Fibroblast of lung (primary cell): ENCODE results near the gene NT5DC4. TPM values are rescaled to one million over a fixed set of nuclear protein-coding genes. Genes with fewer than 3 reads are reported as not detected.

Source experiments
- DNase-seq, 2 donors: peaks; one replicate each; pipeline versions ENCODE4 v3.0.0 to v3.0.0-alpha.2; 2010; ENCODE audit warnings: low read depth in 2 of 2
- H2AFZ ChIP-seq: 2 replicates; pipeline ENCODE4 v1.5.1; 2012; ENCODE audit warnings: low read length, control low read depth, inconsistent platforms
- H3K27ac ChIP-seq: 2 replicates; pipeline ENCODE4 v1.5.1; 2011; ENCODE audit warnings: low read length, control low read depth; ENCODE audit not compliant: insufficient read depth
- H3K27me3 ChIP-seq: 2 replicates; pipeline ENCODE4 v1.5.1; 2011; ENCODE audit warnings: mild to moderate bottlenecking, low read length; ENCODE audit not compliant: control insufficient read depth, insufficient read depth
- H3K36me3 ChIP-seq: 2 replicates; pipeline ENCODE4 v1.5.1; 2011; ENCODE audit warnings: low read length; ENCODE audit not compliant: control insufficient read depth, insufficient read depth
- H3K4me1 ChIP-seq: 2 replicates; pipeline ENCODE4 v1.5.1; 2011; ENCODE audit warnings: low read length; ENCODE audit not compliant: control insufficient read depth, insufficient read depth; ENCODE audit errors: extremely low read depth
- H3K4me2 ChIP-seq: 2 replicates; pipeline ENCODE4 v1.5.1; 2011; ENCODE audit warnings: low read length, control low read depth; ENCODE audit not compliant: insufficient read depth; ENCODE audit errors: extremely low read depth
- H3K4me3 ChIP-seq, 4 experiments: fragments of 200-600 bp in 1 of 4; sonication (generic) in 1 of 4; replicated peaks in 1 of 4; 2 replicates each; pipeline ENCODE4 v1.5.1; 2011 to 2016; ENCODE audit warnings: low read length in 4 of 4, low read depth in 3 of 4, mild to moderate bottlenecking in 3 of 4, control low read depth in 2 of 4, inconsistent platforms in 1 of 4, mixed read lengths in 1 of 4; ENCODE audit not compliant: insufficient read depth in 1 of 4; ENCODE audit errors: control extremely low read depth in 1 of 4
- H3K79me2 ChIP-seq: 2 replicates; pipeline ENCODE4 v1.5.1; 2012; ENCODE audit warnings: mild to moderate bottlenecking, low read length, inconsistent platforms; ENCODE audit not compliant: control insufficient read depth, insufficient read depth
- H3K9ac ChIP-seq: 2 replicates; pipeline ENCODE4 v1.5.1; 2011; ENCODE audit warnings: mild to moderate bottlenecking, low read length, control low read depth; ENCODE audit not compliant: insufficient read depth
- H3K9me3 ChIP-seq: 2 replicates; pipeline ENCODE4 v1.5.1; 2012; ENCODE audit warnings: low read depth, low read length; ENCODE audit not compliant: control insufficient read depth, insufficient read depth
- H4K20me1 ChIP-seq: 2 replicates; pipeline ENCODE4 v1.5.1; 2011; ENCODE audit warnings: low read length; ENCODE audit not compliant: control insufficient read depth, insufficient read depth; ENCODE audit errors: extremely low read depth
- EZH2 ChIP-seq: IDR thresholded peaks from 2 replicates; pipeline ENCODE4 v1.5.1; 2012; ENCODE audit warnings: low read length, control low read depth, mild to moderate bottlenecking; ENCODE audit errors: missing control alignments
- polyA plus RNA-seq, 2 donors: library from polyadenylated mRNA; depleted of rRNA in 1 of 2; stranded (reverse) in 1 of 2; unstranded in 1 of 2; fragments of >200 nt; gene quantifications; 2 replicates each; pipeline ENCODE4 v1.2.1, GENCODE V29; 2011 to 2012; ENCODE audit warnings: missing spikeins in 1 of 2
- total RNA-seq: library from RNA; depleted of rRNA; stranded (reverse); fragments of >200 nt; gene quantifications from 2 replicates; pipeline ENCODE4 v1.2.1, GENCODE V29; 2014
- TF ChIP-seq, protein P1 (sequence below), 2 donors: IDR thresholded peaks in 1 of 2; conservative IDR thresholded peaks in 1 of 2; 1 replicate in 1 of 2; 2 replicates in 1 of 2; pipeline ENCODE4 v1.5.1; 2011 to 2012; ENCODE audit warnings: low read length in 2 of 2, control low read depth in 1 of 2, inconsistent platforms in 1 of 2, low read depth in 1 of 2, mild to moderate bottlenecking in 1 of 2

The NT5DC4 gene
- total and polyA plus RNA-seq, 2 donors (not counting 1 experiment from before 2014, with no cell fraction given) = not detected

DNA sequence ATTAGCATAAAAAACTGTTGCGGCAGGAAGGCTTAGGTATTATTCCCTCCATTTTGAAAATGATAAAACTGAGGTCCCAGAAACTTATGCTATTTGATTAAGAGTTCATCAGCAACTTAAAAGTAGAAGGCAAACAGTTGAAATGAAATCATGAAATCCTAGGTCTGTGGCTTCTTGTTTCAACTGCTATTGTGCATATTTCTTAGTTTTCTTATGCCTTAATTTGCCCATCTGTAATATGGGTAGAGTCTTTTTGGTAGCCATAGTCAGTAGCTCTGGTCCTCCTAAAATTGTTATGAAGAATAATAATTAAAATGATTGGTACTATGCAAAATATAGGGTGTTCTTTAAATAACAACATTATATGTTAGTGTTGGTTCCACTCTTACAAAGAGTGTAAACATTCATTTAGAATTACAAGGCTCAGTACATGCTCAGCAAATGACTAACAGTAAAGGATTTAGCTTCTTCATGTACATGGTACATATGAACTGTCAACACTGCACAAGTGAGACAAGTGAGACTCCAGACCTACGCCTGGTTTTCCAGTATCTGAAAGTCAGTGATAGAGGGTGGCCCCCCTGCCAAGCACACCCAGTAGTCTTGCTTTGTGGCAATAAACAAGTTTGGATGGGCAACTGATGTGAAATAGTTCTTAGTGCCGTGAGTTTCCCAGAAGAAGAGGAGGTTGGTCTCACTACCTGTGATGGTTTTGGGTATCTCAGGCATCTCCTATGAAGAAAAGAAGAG is 53.9 kb downstream of the NT5DC4 start:
- Histone ChIP-seq H3K4me3 (no peak overlapping the region), H3K4me1 (no peaks in the 10 kb centered on the region), H3K27me3 (no peaks in the 10 kb centered on the region), H2AFZ (no peak overlapping the region), H4K20me1 (no peaks in the 10 kb centered on the region), H3K9me3 (no peaks in the 10 kb centered on the region), H3K4me2 (no peak overlapping the region), H3K36me3 (no peaks in the 10 kb centered on the region), H3K79me2 (no peaks in the 10 kb centered on the region), H3K27ac (no peak overlapping the region), H3K9ac (no peak overlapping the region)
- TF ChIP-seq, protein P1, sequence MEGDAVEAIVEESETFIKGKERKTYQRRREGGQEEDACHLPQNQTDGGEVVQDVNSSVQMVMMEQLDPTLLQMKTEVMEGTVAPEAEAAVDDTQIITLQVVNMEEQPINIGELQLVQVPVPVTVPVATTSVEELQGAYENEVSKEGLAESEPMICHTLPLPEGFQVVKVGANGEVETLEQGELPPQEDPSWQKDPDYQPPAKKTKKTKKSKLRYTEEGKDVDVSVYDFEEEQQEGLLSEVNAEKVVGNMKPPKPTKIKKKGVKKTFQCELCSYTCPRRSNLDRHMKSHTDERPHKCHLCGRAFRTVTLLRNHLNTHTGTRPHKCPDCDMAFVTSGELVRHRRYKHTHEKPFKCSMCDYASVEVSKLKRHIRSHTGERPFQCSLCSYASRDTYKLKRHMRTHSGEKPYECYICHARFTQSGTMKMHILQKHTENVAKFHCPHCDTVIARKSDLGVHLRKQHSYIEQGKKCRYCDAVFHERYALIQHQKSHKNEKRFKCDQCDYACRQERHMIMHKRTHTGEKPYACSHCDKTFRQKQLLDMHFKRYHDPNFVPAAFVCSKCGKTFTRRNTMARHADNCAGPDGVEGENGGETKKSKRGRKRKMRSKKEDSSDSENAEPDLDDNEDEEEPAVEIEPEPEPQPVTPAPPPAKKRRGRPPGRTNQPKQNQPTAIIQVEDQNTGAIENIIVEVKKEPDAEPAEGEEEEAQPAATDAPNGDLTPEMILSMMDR (conservative IDR thresholded peaks at IDR 0.05 in 1 of 2, IDR thresholded peaks at IDR 0.05 in 1 of 2; ENCODE audit: low read depth in 1 of 2, low read length in 2 of 2) = no peak
- no peak for TF ChIP-seq EZH2
- DNase-seq = no peak

DNA sequence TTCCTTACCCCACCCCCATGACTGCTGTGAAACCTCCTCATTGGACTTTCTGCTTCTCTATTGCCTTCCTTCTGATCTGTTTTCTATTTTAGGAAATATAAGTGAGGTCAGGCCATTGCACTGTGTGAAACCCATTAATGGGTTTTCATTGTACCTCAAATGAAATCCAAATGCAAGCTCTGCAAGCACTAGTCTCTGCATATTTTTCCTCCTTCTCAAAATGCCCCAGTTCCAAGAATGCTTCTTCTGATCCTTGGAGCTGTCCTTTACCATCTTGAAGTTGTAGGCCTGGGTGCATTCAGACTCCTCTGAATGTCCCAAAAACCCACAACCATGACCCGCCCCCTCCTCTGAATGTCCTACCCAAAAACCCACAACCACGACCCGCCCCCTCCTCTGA is 55.3 kb downstream of the NT5DC4 start:
- no peak overlapping the region for H3K27ac ChIP-seq
- H3K4me3 ChIP-seq = no peak overlapping the region
- no peak overlapping the region for H2AFZ ChIP-seq
- H3K9me3 ChIP-seq = no peaks in the 10 kb centered on the region
- no peak overlapping the region for H3K4me2 ChIP-seq
- no peak for TF ChIP-seq EZH2
- TF ChIP-seq, protein P1 (conservative IDR thresholded peaks at IDR 0.05 in 1 of 2, IDR thresholded peaks at IDR 0.05 in 1 of 2; ENCODE audit: low read depth in 1 of 2, low read length in 2 of 2) = no peak
- no peaks in the 10 kb centered on the region for H3K79me2 ChIP-seq
- H3K27me3 ChIP-seq = no peaks in the 10 kb centered on the region
- DNase-seq = no peak
- H3K9ac ChIP-seq = no peak overlapping the region
- H3K36me3 ChIP-seq = no peaks in the 10 kb centered on the region
- H4K20me1 ChIP-seq = no peaks in the 10 kb centered on the region
- H3K4me1 ChIP-seq = no peaks in the 10 kb centered on the region

DNA sequence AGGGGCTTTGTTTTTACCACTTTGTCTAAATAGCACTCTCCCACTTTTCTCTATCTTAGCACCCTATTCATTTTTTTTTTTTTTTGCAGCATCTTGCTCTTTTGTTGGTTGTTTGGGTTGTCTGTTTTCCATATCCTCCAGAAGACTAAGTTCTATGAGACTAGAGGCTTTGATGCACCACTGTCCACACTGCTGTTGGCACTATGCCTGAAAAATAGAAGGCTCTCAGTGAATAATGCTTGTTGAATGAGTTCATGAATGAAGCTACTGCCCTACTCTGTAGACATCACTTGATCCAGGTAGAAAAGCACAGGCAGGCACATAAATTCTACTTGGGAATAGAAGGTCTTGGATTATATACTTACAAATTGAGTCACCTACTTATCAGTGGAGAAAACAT is 56.2 kb downstream of the NT5DC4 start:
- Histone ChIP-seq H4K20me1 (no peaks in the 10 kb centered on the region), H3K36me3 (no peaks in the 10 kb centered on the region), H3K27ac (no peak overlapping the region), H3K4me1 (no peaks in the 10 kb centered on the region), H3K27me3 (no peaks in the 10 kb centered on the region), H3K9ac (no peak overlapping the region), H3K4me2 (no peak overlapping the region), H3K9me3 (no peaks in the 10 kb centered on the region), H2AFZ (no peak overlapping the region), H3K4me3 (no peak overlapping the region), H3K79me2 (no peaks in the 10 kb centered on the region)
- no peak for DNase-seq
- TF ChIP-seq EZH2 = no peak
- TF ChIP-seq, protein P1 (conservative IDR thresholded peaks at IDR 0.05 in 1 of 2, IDR thresholded peaks at IDR 0.05 in 1 of 2; ENCODE audit: low read depth in 1 of 2, low read length in 2 of 2) = no peak
